HG03095 (cell line): Measurements from ENCODE around the gene PKP2.

ENCODE experiments used
- ATAC-seq: cut with Tn5 transposase; IDR thresholded peaks from one replicate; pipeline ENCODE4 v1.9.1; 2021; ENCODE audit warnings: moderate library complexity; ENCODE audit not compliant: unreplicated experiment

The PKP2 gene

GRCh38 chr12:32819424-32819823 is 77.2 kb downstream of the PKP2 start:
- no peak for ATAC-seq

- no peak for ATAC-seq
These were observed 84.7 kb downstream of the PKP2 start for GRCh38 chr12:32811686-32812392.

- no peak for ATAC-seq
These were observed 86.7 kb downstream of the PKP2 start for GRCh38 chr12:32809846-32810245.

GRCh38 chr12:32809196-32809595 is 87.4 kb downstream of the PKP2 start:
- ATAC-seq, result no peak

- no peak for ATAC-seq
These were observed 92.3 kb downstream of the PKP2 start for GRCh38 chr12:32804301-32804700.

GRCh38 chr12:32801269-32801980 is 95.2 kb downstream of the PKP2 start:
- ATAC-seq, result no peak

- no peak for ATAC-seq
These were observed 102.3 kb downstream of the PKP2 start for GRCh38 chr12:32794281-32794680.

GRCh38 chr12:32789916-32790315 is 106.7 kb downstream of the PKP2 start:
- ATAC-seq, result no peak

- no peak for ATAC-seq
These were observed 107.1 kb downstream of the PKP2 start for GRCh38 chr12:32789446-32789845.

GRCh38 chr12:32788405-32788804 is 108.2 kb downstream of the PKP2 start:
- ATAC-seq, result no peak

- no peak for ATAC-seq
These were observed 111.0 kb downstream of the PKP2 start for GRCh38 chr12:32785557-32785956.

GRCh38 chr12:32783029-32783428 is 113.5 kb downstream of the PKP2 start:
- no peak for ATAC-seq

- no peak for ATAC-seq
These were observed 116.5 kb downstream of the PKP2 start for GRCh38 chr12:32780071-32780470.

- ATAC-seq, result no peak
These were observed 118.8 kb downstream of the PKP2 start for GRCh38 chr12:32777691-32778175.

- no peak for ATAC-seq
These were observed 119.4 kb downstream of the PKP2 start for GRCh38 chr12:32777159-32777558.

GRCh38 chr12:32776258-32776657 is 120.3 kb downstream of the PKP2 start:
- no peak for ATAC-seq

GRCh38 chr12:32773691-32774090 is 122.9 kb downstream of the PKP2 start:
- ATAC-seq, result no peak

GRCh38 chr12:32770141-32770540 is 126.4 kb downstream of the PKP2 start:
- no peak for ATAC-seq

- no peak for ATAC-seq
These were observed 128.1 kb downstream of the PKP2 start for GRCh38 chr12:32768518-32768917.

GRCh38 chr12:32765906-32766305 is 130.7 kb downstream of the PKP2 start:
- ATAC-seq, result no peak

- no peak for ATAC-seq
These were observed 134.9 kb downstream of the PKP2 start for GRCh38 chr12:32761716-32762115.

GRCh38 chr12:32757157-32757556 is 139.4 kb downstream of the PKP2 start:
- ATAC-seq, result no peak
